Hepatocyte (in vitro differentiated cells): ENCODE data around the gene ATP6V1B1.

Experiments
- CTCF ChIP-seq: fragments of 200-600 bp; sonication (generic); IDR thresholded peaks from 2 replicates; pipeline ENCODE4 v1.5.1; 2016; ENCODE audit warnings: antibody characterized with exemption, mild to moderate bottlenecking; ENCODE audit not compliant: poor library complexity
- EZH2 ChIP-seq: fragments of 200-600 bp; sonication (generic); IDR thresholded peaks from 2 replicates; pipeline ENCODE4 v1.6.1; 2016; ENCODE audit warnings: antibody characterized with exemption, mild to moderate bottlenecking, borderline replicate concordance
- EZH2phosphoT487 ChIP-seq: fragments of 200-600 bp; sonication (generic); IDR thresholded peaks from one replicate; pipeline ENCODE4 v1.6.1; 2018; ENCODE audit warnings: antibody characterized with exemption, mild to moderate bottlenecking, low read depth, moderate library complexity; ENCODE audit not compliant: unreplicated experiment, severe bottlenecking

DNA sequence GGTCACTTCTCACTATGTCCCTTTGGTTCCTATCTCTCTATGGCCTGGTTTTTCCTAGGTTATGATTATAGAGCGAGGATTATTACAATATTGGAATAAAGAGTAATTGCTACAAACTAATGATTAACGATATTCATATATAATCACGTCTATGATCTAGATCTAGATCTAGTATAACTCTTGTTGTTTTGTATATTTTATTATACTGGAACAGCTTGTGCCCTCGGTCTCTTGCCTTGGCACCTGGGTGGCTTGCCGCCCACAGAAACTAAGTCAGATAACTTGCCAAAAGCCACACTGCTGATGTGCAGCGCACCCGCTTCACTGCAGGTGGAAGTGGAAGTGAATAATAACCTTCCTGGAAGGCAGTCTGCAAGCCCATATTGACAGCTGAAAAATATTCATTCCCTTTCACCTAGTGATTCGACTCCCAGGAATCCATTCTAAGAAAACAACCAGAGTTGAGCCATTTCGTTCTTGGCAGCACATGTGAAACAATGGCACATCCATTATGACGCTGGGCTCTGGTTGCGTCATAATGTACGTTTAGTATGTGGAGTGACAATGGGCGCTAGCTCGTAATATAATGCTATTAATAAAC, 42.0 kb downstream of the ATP6V1B1 start:
- TF ChIP-seq CTCF (no peak), EZH2 (no peak), EZH2phosphoT487 (no peak)
